ENCODE data around the gene MTHFR.

MTHFR gene

DNA sequence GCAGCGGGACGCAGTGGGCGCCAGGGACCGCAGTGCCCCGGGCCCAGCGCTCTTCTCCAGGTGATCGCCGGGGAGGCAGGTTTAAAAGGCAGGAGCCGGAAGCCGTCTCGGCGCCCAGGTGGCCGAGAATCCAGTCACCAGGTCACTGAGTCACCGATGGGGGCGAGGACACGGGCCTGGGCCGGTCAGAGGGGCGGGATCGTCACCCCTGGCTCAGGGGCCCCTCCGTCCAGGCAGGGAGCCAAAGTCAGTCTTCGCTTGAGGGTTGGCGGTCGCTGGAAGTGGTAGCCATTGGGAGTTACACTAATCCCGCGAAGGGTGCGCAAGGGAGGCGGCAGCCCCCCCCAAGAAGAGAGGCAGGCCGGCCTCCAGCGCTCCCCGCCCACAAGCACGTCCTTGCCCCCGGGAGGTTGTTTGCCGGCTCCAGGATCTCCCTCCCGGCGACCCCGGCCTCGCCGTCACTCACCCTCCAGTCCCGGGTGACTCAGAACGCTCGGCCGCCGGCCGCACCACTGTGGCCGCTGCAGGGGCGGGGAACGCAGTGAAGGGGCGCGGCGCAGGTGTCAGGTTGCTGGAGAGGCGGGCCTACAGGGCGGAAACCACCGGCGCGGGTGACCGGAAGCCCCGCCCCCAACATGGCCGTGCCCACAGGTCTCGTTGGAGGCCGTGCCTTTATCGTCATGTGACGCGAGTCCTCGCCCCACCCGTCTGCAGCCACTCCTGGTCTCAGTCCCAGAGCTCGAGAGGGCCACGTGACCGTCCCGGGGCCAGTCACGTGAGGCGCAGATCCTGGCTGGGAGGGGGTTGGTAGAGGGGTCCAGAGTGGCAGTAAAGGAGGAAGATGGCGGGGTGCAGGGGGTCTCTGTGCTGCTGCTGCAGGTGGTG, at the start of gene MTHFR, which contains the start of gene CLCN6:
MTHFR (minus strand) TSS at position 543 of the 885 bp plus-strand sequence. CDS start 2,848 bp downstream, outside the sequence.
CLCN6 (plus strand) TSS at position 770 of the 885 bp plus-strand sequence; CDS start at position 842, 72 bp downstream.
- no peaks in the 10 kb centered on the region for H3K9me3 Mint-ChIP-seq
- DNase-seq = peak; percentile 98
- peak within 1 kb of the TSS; percentile 98 for H3K27ac Mint-ChIP-seq
- H3K27me3 Mint-ChIP-seq = no peaks in the 10 kb centered on the region
- H3K4me3 Mint-ChIP-seq = peak within 1 kb of the TSS; percentile 96
- H3K36me3 Mint-ChIP-seq (ENCODE audit: low read depth) = peaks cover 60% of the 10 kb centered on the region
- peaks cover 63% of the 10 kb centered on the region for H3K4me1 Mint-ChIP-seq (ENCODE audit: low read depth)

DNA sequence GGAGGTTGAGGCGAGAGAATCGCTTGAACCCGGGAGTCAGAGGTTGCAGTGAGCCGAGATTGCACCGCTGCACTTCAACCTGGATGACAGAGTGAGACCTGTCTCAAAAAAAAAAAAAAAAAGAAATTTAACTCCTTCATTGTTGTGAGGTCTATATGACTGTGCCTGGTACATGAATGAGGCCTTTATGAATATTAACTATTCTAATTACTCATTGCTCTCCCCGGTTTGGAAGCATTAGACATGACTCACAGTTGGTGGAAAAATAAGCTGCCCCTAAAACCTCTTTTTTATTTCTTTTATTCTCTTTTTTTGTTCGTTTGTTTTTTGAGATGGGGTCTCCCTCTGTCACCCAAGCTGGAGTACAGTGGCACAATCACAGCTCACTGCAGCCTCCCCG, 49.7 kb upstream of the MTHFR start:
- Mint-ChIP-seq H3K27me3 (peaks cover 78% of the 10 kb centered on the region), H3K36me3 (ENCODE audit: low read depth) (no peaks in the 10 kb centered on the region), H3K4me3 (no peak overlapping the region), H3K9me3 (no peaks in the 10 kb centered on the region), H3K27ac (no peak overlapping the region), H3K4me1 (ENCODE audit: low read depth) (peaks cover 7% of the 10 kb centered on the region)
- no peak for DNase-seq

DNA sequence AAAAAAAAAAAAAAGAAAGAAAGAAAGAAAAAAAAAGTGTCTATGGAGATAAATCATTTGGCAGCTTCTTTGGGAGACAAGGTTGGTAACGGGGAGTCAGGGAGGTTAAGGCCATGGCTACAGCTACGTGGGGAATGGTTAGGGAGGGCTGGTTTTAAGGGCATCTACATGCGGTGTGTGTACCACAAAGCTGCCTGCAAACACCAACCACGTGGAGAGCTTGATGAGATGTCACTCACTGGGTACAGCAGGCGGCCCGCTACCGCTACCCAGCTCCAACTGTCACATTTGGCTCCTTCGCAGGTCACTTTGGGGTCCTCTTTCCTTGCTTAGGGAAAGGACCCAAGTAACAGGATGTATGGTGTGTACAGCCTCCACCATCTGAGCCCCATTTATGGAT, 48.8 kb upstream of the MTHFR start:
- DNase-seq = no peak
- H3K4me3 Mint-ChIP-seq = no peak overlapping the region
- H3K27me3 Mint-ChIP-seq = peaks cover 72% of the 10 kb centered on the region
- no peaks in the 10 kb centered on the region for H3K9me3 Mint-ChIP-seq
- no peak overlapping the region for H3K27ac Mint-ChIP-seq
- H3K36me3 Mint-ChIP-seq (ENCODE audit: low read depth) = no peaks in the 10 kb centered on the region
- H3K4me1 Mint-ChIP-seq (ENCODE audit: low read depth) = peaks cover 7% of the 10 kb centered on the region

DNA sequence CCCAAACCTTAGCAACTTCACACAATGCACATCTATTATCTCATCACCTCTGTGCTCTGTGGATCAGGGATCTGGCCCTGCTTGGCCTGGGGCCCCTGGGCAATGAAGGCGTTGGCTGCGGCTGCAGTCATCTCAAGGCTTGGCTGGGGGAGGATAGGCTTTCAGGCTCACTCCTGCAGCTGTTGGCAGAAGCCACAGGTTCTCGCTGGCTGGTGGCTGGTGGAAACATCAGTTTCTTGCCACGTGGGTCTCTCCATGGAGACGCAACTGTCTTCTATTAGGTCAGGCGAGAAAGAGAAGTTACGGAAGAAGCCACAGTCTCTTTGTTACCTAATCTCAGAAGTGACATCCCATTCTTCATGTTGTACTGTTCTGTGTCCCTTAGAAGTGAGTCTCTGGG, 45.4 kb upstream of the MTHFR start:
- H3K4me3 Mint-ChIP-seq = no peak overlapping the region
- peaks cover 8% of the 10 kb centered on the region for H3K36me3 Mint-ChIP-seq (ENCODE audit: low read depth)
- H3K4me1 Mint-ChIP-seq (ENCODE audit: low read depth) = no peaks in the 10 kb centered on the region
- no peak for DNase-seq
- H3K27ac Mint-ChIP-seq = no peak overlapping the region
- H3K9me3 Mint-ChIP-seq = no peaks in the 10 kb centered on the region
- peaks cover 42% of the 10 kb centered on the region for H3K27me3 Mint-ChIP-seq

- Mint-ChIP-seq H3K27me3 (peaks cover 34% of the 10 kb centered on the region), H3K27ac (no peak overlapping the region), H3K36me3 (ENCODE audit: low read depth) (peaks cover 18% of the 10 kb centered on the region), H3K9me3 (no peaks in the 10 kb centered on the region), H3K4me3 (no peak overlapping the region), H3K4me1 (ENCODE audit: low read depth) (no peaks in the 10 kb centered on the region)
- DNase-seq = no peak
Measured at GRCh38 chr1:11850156-11850555, 44.4 kb upstream of the MTHFR start.

DNA sequence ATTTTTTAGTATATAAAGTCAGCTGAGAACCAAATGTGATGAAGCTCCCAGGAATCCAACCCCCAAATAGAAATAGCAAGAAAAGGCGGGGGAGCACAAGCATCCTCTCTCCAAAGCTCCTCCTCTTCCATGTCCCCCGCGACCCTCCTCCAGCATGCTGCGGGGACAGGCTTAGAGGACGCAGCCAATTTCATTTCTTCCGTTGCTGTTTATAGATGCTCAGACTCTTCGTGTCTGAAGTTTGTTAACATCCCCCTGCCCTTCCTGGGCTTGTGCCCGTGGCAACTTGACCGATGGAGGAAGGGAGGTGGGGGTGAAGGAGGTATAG, 42.6 kb upstream of the MTHFR start:
- no peaks in the 10 kb centered on the region for H3K9me3 Mint-ChIP-seq
- H3K36me3 Mint-ChIP-seq (ENCODE audit: low read depth) = peaks cover 36% of the 10 kb centered on the region
- no peak for DNase-seq
- H3K4me1 Mint-ChIP-seq (ENCODE audit: low read depth) = no peaks in the 10 kb centered on the region
- H3K4me3 Mint-ChIP-seq = no peak overlapping the region
- no peak overlapping the region for H3K27ac Mint-ChIP-seq
- peaks cover 21% of the 10 kb centered on the region for H3K27me3 Mint-ChIP-seq

DNA sequence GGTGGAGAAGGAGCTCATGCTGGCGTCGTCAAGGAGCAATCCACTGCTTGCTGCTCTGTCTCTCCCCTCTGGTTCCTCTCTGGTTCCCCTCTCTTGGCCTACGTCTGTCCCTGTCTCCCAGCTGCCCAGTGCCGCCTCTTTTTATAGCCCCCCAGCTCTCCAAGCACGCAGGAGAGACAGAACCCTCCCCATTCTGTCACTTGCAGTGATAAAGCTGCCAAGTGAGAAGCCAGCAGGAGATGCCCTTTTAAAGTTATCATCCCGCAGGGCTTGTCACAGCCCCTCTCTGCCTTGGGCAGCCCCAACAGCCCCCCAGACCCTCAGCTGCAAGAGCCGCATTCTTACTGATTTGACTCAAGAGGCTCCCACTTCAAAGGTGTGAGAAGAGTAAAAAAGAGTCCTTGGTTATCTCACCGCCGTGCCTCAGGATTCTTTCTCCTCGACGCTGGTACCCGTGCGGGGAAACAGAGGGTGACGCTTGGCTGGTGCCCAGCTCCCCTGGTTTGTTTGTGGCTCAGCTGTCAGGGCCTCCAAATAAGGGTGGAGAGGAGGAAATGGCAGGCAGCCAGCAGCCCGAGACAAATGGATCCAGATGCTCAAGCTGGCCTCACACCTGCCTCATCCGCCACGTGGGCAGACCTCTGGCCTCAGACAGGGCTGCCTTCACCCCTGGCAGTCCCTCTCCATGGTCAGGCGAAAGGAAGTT, 42.1 kb upstream of the MTHFR start, which contains the start of gene NPPA:
NPPA (minus strand) TSS at position 117 of the 706 bp plus-strand sequence; CDS start at position 18, 99 bp downstream.
- Mint-ChIP-seq H3K27ac (no peak within 1 kb of the TSS), H3K4me1 (ENCODE audit: low read depth) (no peaks in the 10 kb centered on the region), H3K9me3 (no peaks in the 10 kb centered on the region), H3K4me3 (no peak within 1 kb of the TSS), H3K36me3 (ENCODE audit: low read depth) (peaks cover 36% of the 10 kb centered on the region), H3K27me3 (peaks cover 16% of the 10 kb centered on the region)
- DNase-seq = no peak

DNA sequence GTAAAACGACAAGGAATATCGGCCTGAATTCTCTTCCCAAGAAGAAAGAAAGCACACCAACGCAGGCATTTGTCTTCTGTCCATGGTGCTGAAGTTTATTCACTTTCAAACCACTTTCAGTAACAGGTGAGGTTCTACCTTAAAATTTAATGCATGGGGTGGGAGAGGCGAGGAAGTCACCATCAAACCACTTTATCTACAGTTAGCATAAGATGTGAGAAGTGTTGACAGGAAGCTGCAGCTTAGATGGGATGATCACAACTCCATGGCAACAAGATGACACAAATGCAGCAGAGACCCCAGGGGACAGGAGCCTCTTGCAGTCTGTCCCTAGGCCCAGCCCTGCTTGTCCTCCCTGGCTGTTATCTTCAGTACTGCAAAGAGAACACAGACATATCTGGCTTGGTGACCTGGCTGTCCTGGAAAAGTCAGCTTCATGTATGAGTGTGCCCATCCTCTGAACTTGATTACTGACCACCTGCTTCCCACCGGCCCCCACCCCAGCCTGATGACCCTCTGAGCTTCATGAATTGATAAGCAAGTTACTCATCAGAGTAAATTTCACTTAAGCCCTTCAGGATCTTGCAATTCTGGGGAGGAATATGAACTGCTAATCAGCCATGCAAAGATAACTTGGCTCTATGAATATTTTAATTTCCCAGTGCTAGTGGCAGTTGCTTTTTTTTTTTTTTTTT, 40.0 kb upstream of the MTHFR start:
- Mint-ChIP-seq H3K4me1 (ENCODE audit: low read depth) (no peaks in the 10 kb centered on the region), H3K36me3 (ENCODE audit: low read depth) (peaks cover 56% of the 10 kb centered on the region), H3K27ac (no peak overlapping the region), H3K4me3 (no peak overlapping the region), H3K27me3 (peaks cover 4% of the 10 kb centered on the region), H3K9me3 (no peaks in the 10 kb centered on the region)
- DNase-seq = no peak

DNA sequence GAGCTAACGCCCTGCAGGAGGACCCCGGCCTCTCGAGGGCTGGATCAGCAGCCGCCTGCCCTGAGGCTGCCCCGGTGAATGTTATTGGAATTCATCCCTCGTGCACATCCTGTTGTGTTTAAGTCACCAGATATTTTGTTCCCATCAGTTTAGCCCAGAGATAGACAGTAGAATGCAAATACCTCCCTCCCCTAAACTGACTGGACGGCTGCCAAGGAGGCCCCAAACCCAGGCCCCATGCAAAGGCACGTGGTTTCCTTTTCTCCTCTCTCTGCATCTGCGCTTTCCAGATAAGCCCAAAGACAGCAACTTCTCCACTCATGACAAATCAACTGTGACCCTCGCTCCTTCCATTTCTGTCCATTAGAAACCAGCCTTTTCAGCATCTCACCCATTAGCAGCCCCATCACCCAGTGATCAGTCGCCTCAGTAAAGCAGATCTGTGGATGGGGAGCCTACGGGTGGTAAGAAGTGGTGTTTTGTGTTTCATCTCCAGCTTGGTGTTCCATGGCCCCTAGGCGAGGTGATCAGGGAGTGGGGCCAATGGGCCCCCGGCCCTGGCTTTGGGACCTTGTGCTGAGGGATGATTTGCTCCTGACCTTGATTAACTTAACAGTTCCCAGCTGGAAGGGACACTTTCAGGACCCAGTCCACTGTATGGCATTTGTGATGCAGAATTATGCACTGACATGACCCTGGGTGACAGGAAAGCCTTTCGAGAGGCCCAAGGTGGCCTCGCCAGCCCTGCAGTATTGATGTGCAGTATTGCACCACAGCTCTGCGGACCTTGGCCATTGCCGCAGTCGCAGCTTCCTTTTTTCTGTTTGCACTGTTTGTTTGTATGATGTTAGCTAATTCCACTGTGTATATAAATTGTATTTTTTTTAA, 36.6 kb upstream of the MTHFR start:
- no peak overlapping the region for H3K4me3 Mint-ChIP-seq
- H3K27me3 Mint-ChIP-seq = no peaks in the 10 kb centered on the region
- no peaks in the 10 kb centered on the region for H3K9me3 Mint-ChIP-seq
- no peak overlapping the region for H3K27ac Mint-ChIP-seq
- no peak for DNase-seq
- peaks cover 5% of the 10 kb centered on the region for H3K4me1 Mint-ChIP-seq (ENCODE audit: low read depth)
- H3K36me3 Mint-ChIP-seq (ENCODE audit: low read depth) = peaks cover 84% of the 10 kb centered on the region

DNA sequence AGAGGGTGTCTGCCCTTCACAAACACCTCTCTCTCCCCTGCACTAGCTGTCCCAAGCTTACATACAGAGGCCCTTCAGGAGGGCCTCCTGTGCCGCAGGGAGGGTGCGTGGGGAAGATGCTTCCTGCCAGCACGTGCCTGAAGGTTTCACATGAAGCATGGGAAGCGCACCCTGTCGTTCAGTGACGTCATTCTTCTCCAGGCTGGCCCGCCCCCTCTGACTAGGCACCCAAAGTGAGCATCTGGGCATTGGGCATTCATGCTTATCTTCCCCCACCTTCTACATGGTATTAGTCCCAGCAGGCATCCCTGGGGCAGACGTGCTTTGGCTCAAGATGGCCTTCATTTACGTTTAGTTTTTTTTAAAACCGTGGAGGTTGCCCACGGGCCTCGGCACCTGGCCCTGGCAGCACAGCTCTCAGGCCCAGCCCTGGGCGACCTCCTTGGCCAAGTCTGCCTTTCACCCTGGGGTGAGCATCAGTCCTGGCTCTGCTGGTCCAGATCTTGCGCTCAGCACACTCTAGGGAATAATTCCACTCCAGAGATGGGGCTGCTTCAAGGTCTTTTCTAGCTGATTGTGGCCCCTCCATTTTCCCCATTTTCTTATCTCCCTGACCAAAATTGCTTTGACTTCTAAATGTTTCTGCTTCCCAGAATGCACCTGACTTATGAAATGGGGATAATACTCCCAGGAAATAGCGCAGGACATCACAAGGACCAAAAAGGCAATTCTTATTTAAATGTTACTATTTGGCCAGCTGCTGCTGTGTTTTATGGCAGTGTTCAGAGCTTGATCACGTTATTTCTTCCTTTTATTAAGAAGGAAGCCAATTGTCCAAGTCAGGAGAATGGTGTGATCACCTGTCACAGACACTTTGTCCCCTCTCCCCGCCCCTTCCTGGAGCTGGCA, 35.7 kb upstream of the MTHFR start:
- no peaks in the 10 kb centered on the region for H3K27me3 Mint-ChIP-seq
- H3K27ac Mint-ChIP-seq = no peak overlapping the region
- no peaks in the 10 kb centered on the region for H3K9me3 Mint-ChIP-seq
- no peak overlapping the region for H3K4me3 Mint-ChIP-seq
- H3K4me1 Mint-ChIP-seq (ENCODE audit: low read depth) = peaks cover 5% of the 10 kb centered on the region
- peaks cover 90% of the 10 kb centered on the region for H3K36me3 Mint-ChIP-seq (ENCODE audit: low read depth)
- no peak for DNase-seq

GRCh38 chr1:11839727-11840705, 34.3 kb upstream of the MTHFR start:
- Mint-ChIP-seq H3K4me1 (ENCODE audit: low read depth) (peaks cover 5% of the 10 kb centered on the region), H3K27ac (no peak overlapping the region), H3K9me3 (no peaks in the 10 kb centered on the region), H3K4me3 (no peak overlapping the region), H3K36me3 (ENCODE audit: low read depth) (peaks cover 92% of the 10 kb centered on the region), H3K27me3 (no peaks in the 10 kb centered on the region)
- DNase-seq = no peak

Measured in activated T-cell treated with anti-CD3 and anti-CD28 coated beads, Interleukin-2, amount 50 U/mL, for 24 hours (primary cell).